Measurements from ENCODE around the gene KRT8.
"Not testable (repeated sequence)": the region's sequence is repeated elsewhere in the genome, so short reads cannot be mapped to it uniquely, and the experiment has no call there.

Gene KRT8

GRCh38 chr12:52904509-52905300, at the start of gene KRT8:
TSS of gene KRT8 (minus strand) at chr12:52905076. CDS start at chr12:52904981, 95 bp downstream.
- DNase-seq (ENCODE audit: low read depth), result not testable (repeated sequence)

DNA sequence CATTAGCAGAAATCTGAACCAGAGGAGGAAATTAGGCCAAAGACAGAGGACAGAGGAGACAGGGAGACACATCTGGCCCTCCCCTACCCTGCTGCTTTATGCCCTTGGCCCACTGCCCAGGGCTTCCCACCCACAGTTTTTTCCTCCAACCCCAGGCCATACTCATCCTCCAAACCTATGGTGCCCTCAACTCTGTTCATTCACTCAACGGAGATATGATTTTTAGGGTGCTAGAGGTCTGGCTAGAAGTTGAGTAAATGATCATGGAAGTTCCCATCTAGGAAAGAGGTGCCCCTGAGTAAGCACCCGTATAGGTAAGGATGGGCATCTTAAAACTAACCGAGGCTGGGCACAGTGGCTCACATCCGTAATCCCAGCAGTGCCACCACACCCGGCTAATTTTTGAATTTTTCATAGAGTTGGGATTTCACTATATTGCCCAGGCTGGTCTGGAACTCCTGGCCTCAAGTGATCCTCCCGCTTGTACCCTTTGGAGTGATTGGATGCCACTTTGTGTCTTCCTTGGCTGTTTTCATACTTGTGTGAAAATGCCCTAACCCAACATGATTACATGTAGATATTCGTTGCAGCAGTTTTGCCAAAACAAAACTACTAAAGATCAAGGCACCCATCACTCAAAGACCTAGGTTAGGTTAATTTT, 48.4 kb upstream of the KRT8 start:
- no peak for DNase-seq (ENCODE audit: low read depth)

DNA sequence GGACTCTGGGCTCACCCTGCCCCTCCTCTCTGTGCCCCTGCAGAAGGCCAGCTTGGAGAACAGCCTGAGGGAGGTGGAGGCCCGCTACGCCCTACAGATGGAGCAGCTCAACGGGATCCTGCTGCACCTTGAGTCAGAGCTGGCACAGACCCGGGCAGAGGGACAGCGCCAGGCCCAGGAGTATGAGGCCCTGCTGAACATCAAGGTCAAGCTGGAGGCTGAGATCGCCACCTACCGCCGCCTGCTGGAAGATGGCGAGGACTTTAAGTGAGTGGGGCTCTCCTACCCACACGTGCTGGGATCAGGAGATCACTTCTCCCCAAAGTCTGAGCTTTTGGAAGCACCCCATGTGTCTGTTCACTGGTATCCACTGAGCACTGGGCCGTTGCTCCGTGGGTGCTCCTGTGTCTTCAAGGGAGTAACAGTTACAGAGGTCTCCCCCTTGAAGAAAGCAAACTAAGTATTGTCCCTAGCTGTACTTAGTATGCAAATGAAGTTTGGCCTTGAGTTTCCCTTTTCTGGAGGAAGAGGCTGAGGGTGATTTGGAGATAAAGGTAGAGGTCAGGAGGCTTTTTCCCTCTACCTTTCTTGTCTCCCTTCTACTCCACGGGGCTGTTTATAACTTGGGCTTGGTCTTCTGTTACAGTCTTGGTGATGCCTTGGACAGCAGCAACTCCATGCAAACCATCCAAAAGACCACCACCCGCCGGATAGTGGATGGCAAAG, 47.4 kb upstream of the KRT8 start:
- no peak for DNase-seq (ENCODE audit: low read depth)

DNA sequence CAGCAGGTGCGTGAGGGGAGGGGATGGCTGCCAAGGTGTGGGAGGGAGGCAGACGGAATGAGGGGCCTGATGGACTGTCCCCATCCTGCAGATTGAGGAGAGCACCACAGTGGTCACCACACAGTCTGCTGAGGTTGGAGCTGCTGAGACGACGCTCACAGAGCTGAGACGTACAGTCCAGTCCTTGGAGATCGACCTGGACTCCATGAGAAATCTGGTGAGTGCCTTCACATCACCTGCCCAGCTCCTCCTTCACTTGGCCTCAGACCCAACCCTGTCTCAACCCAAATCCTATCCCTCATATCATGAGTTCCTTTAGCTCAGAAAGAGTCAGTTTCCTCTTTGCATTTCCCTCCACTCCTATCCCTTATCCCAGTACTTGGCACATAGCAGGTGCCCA, 46.8 kb upstream of the KRT8 start:
- DNase-seq (ENCODE audit: low read depth), result no peak

- DNase-seq (ENCODE audit: low read depth), result no peak
Measured at GRCh38 chr12:52951126-52951525, 46.2 kb upstream of the KRT8 start.

DNA sequence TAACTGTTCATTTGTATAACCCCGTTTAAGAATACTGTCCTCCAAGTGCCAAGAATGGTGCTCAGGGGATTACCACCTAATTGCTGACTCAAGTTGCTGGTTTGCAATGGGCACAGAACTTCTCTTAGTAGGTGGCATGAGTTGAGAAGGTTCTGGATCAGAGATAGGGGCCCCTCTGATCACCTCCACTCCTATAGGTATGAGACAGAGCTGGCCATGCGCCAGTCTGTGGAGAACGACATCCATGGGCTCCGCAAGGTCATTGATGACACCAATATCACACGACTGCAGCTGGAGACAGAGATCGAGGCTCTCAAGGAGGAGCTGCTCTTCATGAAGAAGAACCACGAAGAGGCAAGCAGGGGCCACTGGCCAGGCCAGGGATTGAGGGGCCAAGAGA, 45.7 kb upstream of the KRT8 start:
- DNase-seq (ENCODE audit: low read depth), result no peak

DNA sequence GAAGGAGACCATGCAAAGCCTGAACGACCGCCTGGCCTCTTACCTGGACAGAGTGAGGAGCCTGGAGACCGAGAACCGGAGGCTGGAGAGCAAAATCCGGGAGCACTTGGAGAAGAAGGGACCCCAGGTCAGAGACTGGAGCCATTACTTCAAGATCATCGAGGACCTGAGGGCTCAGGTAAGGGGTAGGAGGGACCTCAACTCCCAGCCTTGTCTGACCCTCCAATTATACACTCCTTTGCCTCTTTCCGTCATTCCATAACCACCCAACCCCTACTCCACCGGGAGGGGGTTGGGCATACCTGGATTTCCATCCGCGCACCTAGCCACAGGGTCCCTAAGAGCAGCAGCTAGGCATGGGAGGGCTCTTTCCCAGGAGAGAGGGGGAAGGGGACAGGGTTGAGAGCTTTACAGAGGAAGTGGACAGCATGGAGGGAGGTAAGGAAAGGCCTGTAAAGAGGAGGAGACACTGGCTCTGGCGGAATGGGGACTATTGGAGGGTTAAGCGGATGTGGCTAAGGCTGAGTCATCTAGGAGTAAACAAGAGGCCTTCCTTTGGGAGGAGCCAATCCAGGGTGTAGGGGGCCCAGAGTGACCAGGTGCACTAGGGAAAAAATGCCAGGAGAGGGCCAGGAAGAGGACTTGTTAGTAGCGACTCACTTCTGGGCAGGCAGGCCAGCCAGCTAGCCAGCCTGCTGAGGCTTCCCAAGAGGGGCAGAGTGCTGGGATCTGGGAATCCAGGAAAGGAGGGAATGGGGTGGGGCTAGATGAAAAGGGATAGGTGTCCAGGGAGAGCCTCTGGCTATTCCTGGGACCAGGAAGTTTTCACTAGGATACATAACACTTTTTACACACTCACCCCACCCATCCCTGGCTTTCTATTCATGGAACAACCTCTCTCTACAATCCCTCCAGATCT, 44.8 kb upstream of the KRT8 start:
- no peak for DNase-seq (ENCODE audit: low read depth)

DNA sequence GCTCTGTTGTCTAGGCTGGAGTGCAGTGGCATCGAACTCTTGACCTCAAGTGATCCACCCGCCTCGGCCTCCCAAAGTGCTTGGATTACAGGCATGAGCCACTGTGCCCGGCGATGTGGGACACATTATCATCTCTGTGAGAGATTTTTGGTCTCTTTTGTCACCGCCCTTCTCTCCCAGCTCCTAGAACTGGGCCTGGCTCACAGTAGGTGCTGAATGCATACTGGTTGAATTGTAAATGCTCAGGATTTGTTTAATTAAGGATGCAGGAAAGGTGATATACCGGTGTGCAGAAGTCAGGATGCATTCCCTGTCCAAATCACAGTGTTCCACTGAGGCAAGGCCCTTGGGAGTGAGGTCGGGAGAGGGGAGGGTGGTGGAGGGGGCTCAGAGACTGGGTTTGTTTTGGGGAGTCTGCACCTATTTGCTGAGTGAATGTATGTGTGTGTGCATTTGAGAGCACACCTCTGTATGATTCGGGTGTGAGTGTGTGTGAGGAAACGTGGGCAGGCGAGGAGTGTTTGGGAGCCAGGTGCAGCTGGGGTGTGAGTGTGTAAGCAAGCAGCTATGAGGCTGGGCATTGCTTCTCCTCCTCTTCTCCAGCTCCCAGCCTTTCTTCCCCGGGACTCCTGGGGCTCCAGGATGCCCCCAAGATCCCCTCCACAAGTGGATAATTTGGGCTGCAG, 43.0 kb upstream of the KRT8 start:
- no peak for DNase-seq (ENCODE audit: low read depth)

DNA sequence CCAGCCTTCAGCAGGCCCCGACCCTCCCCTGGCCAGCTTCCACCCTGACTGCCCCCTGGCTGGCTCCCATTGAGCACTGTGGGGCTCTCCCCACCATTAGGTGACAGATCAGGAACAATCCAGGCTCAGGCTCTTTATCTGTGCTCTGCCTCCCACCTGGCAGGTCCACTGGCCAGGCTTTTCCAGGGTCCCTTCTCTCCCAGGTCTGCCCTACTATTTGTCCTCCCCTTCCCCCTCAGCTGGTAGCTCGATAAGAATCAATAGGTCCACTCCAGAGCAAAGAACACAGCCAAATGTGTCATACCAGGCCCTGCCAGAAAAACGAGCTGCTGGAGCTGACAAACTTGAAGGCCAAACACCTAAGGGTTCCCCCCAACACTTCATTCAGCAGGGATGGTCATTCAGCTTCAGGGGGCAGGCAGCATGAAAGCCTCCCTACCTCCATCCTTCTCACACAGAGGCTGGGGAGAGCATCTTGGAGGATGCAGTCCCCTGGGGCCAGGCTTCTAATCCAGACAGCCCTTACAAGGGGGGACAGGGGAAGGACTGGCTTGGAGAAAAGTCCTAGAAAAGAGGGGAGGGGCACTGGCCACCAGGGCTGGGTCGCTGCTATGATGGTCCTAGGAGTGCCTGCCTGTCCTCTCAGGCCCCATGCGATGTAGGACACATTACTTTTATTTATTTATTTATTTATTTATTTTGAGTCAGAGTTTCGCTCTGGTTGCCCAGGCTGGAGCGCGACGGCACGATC, 42.1 kb upstream of the KRT8 start:
- no peak for DNase-seq (ENCODE audit: low read depth)

DNA sequence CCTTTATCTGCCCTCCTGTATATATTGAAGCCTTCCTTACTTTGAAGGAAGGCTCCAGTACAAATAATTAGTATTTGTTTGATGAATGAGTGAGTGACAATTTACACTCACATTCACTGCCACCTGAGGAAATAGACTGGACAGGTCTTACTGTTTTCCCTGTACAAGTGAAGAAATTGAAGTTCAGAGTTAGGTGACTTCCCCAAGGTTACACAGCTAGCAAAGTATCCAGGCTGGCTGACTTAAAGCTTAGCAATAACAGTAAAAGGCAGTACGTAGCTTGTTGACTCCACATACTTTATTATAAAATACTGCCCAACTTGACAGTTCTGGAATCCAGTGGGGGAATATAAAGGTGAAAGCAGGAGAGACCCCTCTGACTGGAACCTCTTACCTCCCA, 41.5 kb upstream of the KRT8 start:
- DNase-seq (ENCODE audit: low read depth), result no peak

DNA sequence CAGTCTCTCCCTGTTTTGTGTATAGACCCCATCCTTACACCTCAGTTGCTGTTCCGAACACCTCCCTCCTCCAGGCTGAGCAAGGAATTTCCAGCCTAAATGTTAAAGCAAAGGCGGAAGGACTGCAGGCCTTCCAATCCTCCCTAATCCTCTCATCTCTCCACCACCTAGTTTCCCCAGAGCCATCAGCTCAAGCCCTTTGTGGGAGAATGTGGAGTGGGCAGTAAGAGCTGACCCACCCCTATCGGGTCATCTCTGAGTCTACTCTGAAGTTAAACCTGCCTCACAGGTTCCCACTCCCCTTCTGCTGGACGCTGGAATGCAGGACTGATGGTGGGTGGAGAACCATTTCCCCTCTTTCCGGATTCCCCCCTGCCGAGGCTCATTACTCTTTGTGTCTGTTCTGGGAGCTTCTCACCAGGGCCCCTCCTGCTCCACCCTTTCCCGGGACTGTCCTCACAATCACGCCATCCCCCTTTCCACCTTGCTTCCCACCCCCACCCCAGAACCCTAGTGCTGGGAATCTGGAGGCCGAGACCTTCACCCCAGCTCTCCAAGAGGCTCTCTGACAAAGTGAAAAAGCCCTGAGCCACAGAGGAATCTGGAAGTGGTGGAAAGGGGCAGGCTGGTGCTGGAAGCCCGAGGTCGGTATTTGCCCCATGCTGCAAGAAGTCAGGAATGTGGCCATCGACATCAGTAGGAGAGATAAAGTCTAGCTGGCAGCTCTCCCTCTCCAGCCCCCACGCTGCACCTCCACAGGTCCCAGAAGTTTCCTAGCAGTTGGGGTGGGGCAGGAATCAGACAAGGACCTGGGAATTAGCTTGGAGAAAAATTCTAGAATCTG, 40.7 kb upstream of the KRT8 start:
- no peak for DNase-seq (ENCODE audit: low read depth)

DNA sequence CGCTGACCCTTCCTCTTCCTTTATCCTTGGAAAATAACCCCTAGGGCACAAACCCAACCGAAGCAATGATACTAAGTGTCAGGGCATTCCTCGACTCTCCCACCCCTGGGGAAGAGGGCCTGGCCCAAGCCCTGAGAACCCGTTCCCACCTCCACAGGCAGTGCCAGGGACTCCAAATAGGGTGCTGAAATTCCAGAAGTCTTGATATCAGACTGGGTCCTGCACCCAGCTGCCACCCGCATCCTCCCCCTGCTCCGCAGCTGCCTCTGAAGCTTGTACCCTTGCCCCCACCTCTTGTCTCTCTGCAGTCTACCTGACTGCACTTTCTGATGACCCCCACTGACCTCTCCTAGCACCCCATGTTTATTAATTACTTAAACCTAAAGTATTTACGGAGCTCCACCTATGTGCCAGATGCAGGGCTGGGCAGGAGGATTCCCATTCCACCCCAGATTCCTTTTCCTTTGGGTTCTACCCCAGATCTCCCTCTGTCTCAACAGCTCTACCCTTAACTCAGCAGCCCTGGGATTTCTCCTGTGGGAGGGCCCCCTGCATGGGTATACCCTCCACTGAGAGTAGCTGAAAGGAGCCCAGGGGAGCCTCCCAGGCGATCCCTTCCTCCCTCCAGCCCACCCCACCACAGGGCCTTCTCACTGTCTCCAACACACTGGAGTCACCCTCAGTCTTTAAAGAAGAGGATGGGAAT, 40.0 kb upstream of the KRT8 start:
- no peak for DNase-seq (ENCODE audit: low read depth)

DNA sequence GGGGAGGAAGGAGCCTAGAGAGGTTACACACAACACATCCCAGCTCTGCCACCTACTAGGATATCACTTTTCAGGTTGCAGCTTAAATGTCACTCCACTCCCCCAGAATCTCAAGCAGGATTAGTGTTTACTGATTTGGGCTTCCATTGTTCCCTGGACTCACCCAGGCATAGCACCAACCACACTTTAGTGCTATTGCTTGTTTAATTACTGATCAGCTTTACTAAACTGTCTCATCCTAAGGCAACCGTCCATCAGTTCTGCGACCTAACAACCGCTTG, 38.0 kb upstream of the KRT8 start:
- DNase-seq (ENCODE audit: low read depth), result no peak

DNA sequence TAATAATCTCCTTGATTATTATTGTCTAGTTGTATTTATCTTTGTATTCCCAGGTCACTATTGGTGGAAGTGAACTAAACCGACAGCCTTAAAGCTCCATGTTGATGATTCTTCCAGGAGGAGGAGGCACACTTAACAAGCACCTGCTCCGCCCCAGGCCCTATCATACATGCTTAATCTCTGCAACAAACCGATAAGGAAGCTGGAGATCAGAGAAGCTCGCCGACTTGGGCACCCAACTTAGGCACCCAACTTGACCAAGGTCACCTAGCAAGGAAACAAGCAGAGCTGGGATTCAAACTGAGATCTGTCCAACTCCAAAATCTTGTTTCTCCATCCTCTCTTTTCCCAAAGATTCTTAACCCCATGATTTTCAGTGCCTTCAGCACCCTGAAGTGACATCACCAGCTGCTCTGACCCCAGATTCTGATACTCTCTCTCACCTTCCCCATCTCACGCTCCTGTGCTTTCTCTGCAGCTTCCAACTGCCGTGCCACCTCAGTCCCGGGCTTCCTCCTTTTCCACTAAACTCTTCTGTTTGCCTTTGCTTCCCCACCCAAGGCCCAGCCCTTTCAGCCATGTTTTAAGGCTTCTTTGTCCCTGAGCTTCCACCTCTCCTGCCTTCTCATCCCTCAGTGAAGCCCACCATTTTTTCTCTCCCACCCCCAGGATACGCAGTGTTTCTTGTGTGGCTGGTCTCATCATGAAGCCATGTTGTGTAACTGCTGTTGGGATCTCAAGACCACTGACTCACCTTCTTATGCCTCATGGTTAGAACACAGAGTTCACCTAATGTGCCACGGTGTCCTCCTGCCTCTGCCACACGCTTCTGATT, 37.4 kb upstream of the KRT8 start:
- DNase-seq (ENCODE audit: low read depth), result no peak

GRCh38 chr12:52929538-52929937, 24.7 kb upstream of the KRT8 start:
- no peak for DNase-seq (ENCODE audit: low read depth)

DNA sequence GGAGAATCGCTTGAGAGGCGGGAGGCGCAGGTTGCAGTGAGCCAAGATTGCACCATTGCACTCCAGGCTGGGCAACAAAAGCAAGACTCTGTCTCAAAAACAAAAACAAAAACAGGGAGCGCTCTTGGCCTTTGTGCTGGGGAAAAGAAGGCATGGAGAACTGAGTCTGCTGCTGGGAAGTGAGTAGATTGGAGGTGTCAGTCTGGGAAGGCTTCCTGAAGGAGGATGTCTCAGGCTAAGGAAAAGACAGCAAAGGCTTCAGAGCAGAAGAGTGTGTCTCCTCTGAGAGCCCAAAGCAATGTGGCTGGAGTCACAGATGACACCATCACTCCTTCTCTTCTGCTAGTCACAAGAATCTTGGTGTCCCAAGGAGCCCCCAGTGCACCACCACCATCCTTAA, 23.1 kb upstream of the KRT8 start:
- DNase-seq (ENCODE audit: low read depth), result no peak

- DNase-seq (ENCODE audit: low read depth), result no peak
Measured at GRCh38 chr12:52926596-52927234, 21.8 kb upstream of the KRT8 start.
